Fibroblast of skin of left biceps (primary cell): ENCODE data around the gene BLOC1S4.
A peak's percentile ranks its signal among the peaks of the same experiment; 100 is the strongest.
"Not testable (repeated sequence)": the region's sequence is repeated elsewhere in the genome, so short reads cannot be mapped to it uniquely, and the experiment has no call there.

ENCODE experiments used
- DNase-seq, 2 experiments: peaks; one replicate each; pipeline ENCODE4 v3.0.0-alpha.2; 2013; ENCODE audit warnings: low read depth in 2 of 2

BLOC1S4 gene

GRCh38 chr4:6718932-6719610 is 3.1 kb downstream of the BLOC1S4 start:
- DNase-seq = no peak

- DNase-seq = no peak
These were observed 3.7 kb downstream of the BLOC1S4 start for GRCh38 chr4:6719611-6720179.

GRCh38 chr4:6720202-6720699 is 4.3 kb downstream of the BLOC1S4 start:
- peak in 1 of 2 experiments; percentile 12 for DNase-seq

- no peak for DNase-seq
These were observed 5.1 kb downstream of the BLOC1S4 start for GRCh38 chr4:6721121-6721520.

GRCh38 chr4:6722891-6723290 is 6.9 kb downstream of the BLOC1S4 start:
- DNase-seq = no peak

GRCh38 chr4:6723851-6724250 is 7.9 kb downstream of the BLOC1S4 start:
- no peak for DNase-seq

GRCh38 chr4:6724421-6725111 is 8.6 kb downstream of the BLOC1S4 start:
- no peak for DNase-seq

- DNase-seq = not testable (repeated sequence)
These were observed 9.5 kb downstream of the BLOC1S4 start for GRCh38 chr4:6725427-6725961.

- DNase-seq = no peak
These were observed 11.3 kb downstream of the BLOC1S4 start for GRCh38 chr4:6727081-6727942.

GRCh38 chr4:6727943-6728250 is 11.9 kb downstream of the BLOC1S4 start:
- no peak for DNase-seq

- DNase-seq = no peak
These were observed 12.5 kb downstream of the BLOC1S4 start for GRCh38 chr4:6728320-6729029.

- DNase-seq = no peak
These were observed 14.8 kb downstream of the BLOC1S4 start for GRCh38 chr4:6730603-6731317.

GRCh38 chr4:6731318-6731675 is 15.3 kb downstream of the BLOC1S4 start:
- no peak for DNase-seq

- no peak for DNase-seq
These were observed 15.8 kb downstream of the BLOC1S4 start for GRCh38 chr4:6731780-6732179.

- no peak for DNase-seq
These were observed 16.7 kb downstream of the BLOC1S4 start for GRCh38 chr4:6732441-6733357.

GRCh38 chr4:6733358-6734164 is 17.6 kb downstream of the BLOC1S4 start:
- DNase-seq = no peak

GRCh38 chr4:6734165-6734786 is 18.3 kb downstream of the BLOC1S4 start:
- DNase-seq = no peak

GRCh38 chr4:6739920-6740319 is 23.9 kb downstream of the BLOC1S4 start:
- DNase-seq = no peak
